Prostate gland (tissue), 2 donors: ENCODE data around the gene BMP6. TPM values are rescaled to one million over a fixed set of nuclear protein-coding genes. Genes with fewer than 3 reads are reported as not detected.

Source experiments
- DNase-seq: peaks from one replicate; pipeline ENCODE4 v3.0.0-alpha.2; 2019; ENCODE audit warnings: low spot score
- H3K27ac ChIP-seq, 2 donors: fragments of 200-600 bp; sonication (generic); 2 replicates each; pipeline ENCODE4 v1.5.1; 2017 to 2019
- H3K27me3 ChIP-seq: fragments of 200-600 bp; sonication (generic); replicated peaks from 2 replicates; pipeline ENCODE4 v1.5.1; 2019; ENCODE audit not compliant: insufficient read depth
- H3K36me3 ChIP-seq, 2 donors: fragments of 200-600 bp; sonication (generic); 1 replicate in 1 of 2; 2 replicates in 1 of 2; pipeline versions ENCODE4 v1.5.1 to v1.8.1; 2017 to 2019
- H3K4me1 ChIP-seq: fragments of 200-600 bp; sonication (generic); replicated peaks from 2 replicates; pipeline ENCODE4 v1.5.1; 2019
- H3K4me3 ChIP-seq, 2 donors: fragments of 200-600 bp; sonication (generic); 2 replicates each; pipeline ENCODE4 v1.5.1; 2017 to 2019
- H3K9me3 ChIP-seq: fragments of 200-600 bp; sonication (generic); 2 replicates; pipeline ENCODE4 v1.5.1; 2017
- POLR2A ChIP-seq: fragments of 450-650 bp; IDR thresholded peaks from one replicate; pipeline ENCODE4 v1.6.1; 2016; ENCODE audit warnings: antibody characterized with exemption, mild to moderate bottlenecking
- POLR2AphosphoS5 ChIP-seq: sonication (generic); formaldehyde crosslinking; IDR thresholded peaks from one replicate; pipeline ENCODE4 v1.6.1; 2017; ENCODE audit warnings: antibody characterized with exemption
- WGBS: methylation state at CpG from one replicate; pipeline ENCODE4 v1.1.5; 2018; 5-methylcytosine and 5-hydroxymethylcytosine counted together
- intact Hi-C: fragments of 100-400 bp; cut with DNase I; formaldehyde crosslinking; loops from one replicate; pipeline ENCODE4 v1.14.2; 2022
- total RNA-seq, 2 donors: library from RNA; depleted of rRNA; stranded (reverse); fragments of >200 nt; gene quantifications; one replicate each; pipeline ENCODE4 v1.1.0, GENCODE V29; 2016
- TF ChIP-seq, protein P1 (sequence below), 4 experiments: fragments of 200-600 bp in 2 of 4; fragments of 450-650 bp in 2 of 4; sonication (generic) in 2 of 4; IDR thresholded peaks; 1 replicate in 3 of 4; 2 replicates in 1 of 4; pipeline ENCODE4 v1.5.1; 2016 to 2019; ENCODE audit warnings: antibody characterized with exemption in 4 of 4, mild to moderate bottlenecking in 2 of 4, moderate library complexity in 2 of 4

The BMP6 gene
- 10 to 100 TPM in 1 of 2 donors, under 1 TPM in 1; 0.36 to 10.2 TPM for total RNA-seq

DNA sequence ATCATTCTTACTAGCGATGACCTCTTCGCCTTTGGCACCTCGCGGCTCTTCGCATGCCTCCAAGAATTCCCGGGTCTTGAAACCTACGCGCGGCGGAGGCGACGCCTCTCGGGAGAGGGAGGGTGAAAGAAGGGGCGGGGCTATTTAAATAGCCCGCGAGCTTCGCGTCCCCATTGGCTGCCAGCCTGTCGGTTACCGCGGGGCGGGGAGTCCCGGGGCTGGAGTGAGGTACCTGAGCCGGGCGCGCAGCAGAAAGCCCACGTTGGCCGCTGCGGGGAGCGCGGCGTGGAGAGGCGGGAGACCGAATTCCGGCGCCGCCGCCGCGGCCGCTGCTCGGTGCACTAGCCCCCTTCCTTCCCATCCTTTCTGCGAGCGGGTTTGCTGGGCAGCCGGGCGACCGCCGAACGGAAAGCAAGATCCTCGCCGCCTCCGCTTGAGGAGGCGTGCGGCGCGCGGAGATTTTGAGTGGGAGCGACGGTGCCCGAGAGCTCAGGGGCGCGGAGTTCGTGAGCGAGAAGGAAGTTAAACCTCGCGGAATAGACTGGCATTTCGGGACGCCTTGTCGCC lies at the start of gene BMP6:
Gene BMP6 (plus strand): TSS at position 251 of the 567 bp plus-strand sequence. CDS start 857 bp downstream, outside the sequence.
- DNase-seq, result peak; percentile 85
- Histone ChIP-seq H3K36me3 (no peaks in the 10 kb centered on the region), H3K27ac (no peak within 1 kb of the TSS), H3K4me1 (peaks cover 4% of the 10 kb centered on the region), H3K4me3 (peak within 1 kb of the TSS; percentile 34 to 35), H3K9me3 (no peaks in the 10 kb centered on the region), H3K27me3 (no peaks in the 10 kb centered on the region)
- WGBS, result under 1% methylated on average over 67 of the region's 69 CpGs
- intact Hi-C loops, result no loop called here
- TF ChIP-seq, protein P1, sequence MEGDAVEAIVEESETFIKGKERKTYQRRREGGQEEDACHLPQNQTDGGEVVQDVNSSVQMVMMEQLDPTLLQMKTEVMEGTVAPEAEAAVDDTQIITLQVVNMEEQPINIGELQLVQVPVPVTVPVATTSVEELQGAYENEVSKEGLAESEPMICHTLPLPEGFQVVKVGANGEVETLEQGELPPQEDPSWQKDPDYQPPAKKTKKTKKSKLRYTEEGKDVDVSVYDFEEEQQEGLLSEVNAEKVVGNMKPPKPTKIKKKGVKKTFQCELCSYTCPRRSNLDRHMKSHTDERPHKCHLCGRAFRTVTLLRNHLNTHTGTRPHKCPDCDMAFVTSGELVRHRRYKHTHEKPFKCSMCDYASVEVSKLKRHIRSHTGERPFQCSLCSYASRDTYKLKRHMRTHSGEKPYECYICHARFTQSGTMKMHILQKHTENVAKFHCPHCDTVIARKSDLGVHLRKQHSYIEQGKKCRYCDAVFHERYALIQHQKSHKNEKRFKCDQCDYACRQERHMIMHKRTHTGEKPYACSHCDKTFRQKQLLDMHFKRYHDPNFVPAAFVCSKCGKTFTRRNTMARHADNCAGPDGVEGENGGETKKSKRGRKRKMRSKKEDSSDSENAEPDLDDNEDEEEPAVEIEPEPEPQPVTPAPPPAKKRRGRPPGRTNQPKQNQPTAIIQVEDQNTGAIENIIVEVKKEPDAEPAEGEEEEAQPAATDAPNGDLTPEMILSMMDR (IDR thresholded peaks at IDR 0.05), result peak in 1 of 4 experiments; percentile 8
- TF ChIP-seq POLR2A, result peak; percentile 57
- TF ChIP-seq POLR2AphosphoS5, result peak; percentile 82

GRCh38 chr6:7677229-7677628 lies 48.7 kb upstream of the BMP6 start:
- TF ChIP-seq, protein P1 (IDR thresholded peaks at IDR 0.05), result no peak
- TF ChIP-seq POLR2AphosphoS5 (no peak), POLR2A (no peak)
- Histone ChIP-seq H3K9me3 (no peaks in the 10 kb centered on the region), H3K4me1 (no peaks in the 10 kb centered on the region), H3K27me3 (no peaks in the 10 kb centered on the region), H3K4me3 (no peak overlapping the region), H3K27ac (no peak overlapping the region), H3K36me3 (no peaks in the 10 kb centered on the region)
- intact Hi-C loops, result no loop called here
- DNase-seq, result no peak
- WGBS, result 93% methylated on average over 5 of the region's 5 CpGs

GRCh38 chr6:7680393-7681075 lies 45.4 kb upstream of the BMP6 start:
- TF ChIP-seq POLR2A, result no peak
- TF ChIP-seq, protein P1 (IDR thresholded peaks at IDR 0.05), result no peak
- TF ChIP-seq POLR2AphosphoS5, result no peak
- no peaks in the 10 kb centered on the region for H3K36me3 ChIP-seq
- no peak overlapping the region for H3K27ac ChIP-seq
- no peaks in the 10 kb centered on the region for H3K9me3 ChIP-seq
- no peaks in the 10 kb centered on the region for H3K4me1 ChIP-seq
- DNase-seq, result no peak
- intact Hi-C loops, result no loop called here
- 83% methylated on average over 12 of the region's 12 CpGs for WGBS
- H3K4me3 ChIP-seq, result no peak overlapping the region
- no peaks in the 10 kb centered on the region for H3K27me3 ChIP-seq

DNA sequence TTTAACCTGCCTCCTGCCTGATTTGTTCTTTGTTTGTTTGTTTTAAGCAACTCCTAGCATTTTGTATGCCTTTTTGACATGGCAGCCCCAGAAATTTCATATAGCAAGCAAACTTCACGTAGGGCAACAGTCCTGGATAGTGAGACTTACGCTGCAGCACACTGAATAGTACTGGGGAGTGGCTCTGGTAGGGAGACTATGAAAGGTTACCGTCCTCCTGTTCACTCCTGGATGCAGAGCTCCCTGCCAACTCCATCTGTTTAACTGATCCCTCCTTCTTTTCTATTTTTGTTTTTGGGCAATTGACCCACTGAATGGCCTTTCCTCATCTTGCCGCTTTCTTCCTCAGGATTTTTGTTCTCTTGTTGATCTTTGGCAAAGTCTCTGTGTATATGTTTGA lies 44.5 kb upstream of the BMP6 start:
- intact Hi-C loops, result no loop called here
- no peaks in the 10 kb centered on the region for H3K36me3 ChIP-seq
- H3K4me1 ChIP-seq, result no peaks in the 10 kb centered on the region
- 52% methylated on average over 4 of the region's 4 CpGs for WGBS
- no peak for DNase-seq
- H3K4me3 ChIP-seq, result no peak overlapping the region
- no peak for TF ChIP-seq POLR2A
- no peaks in the 10 kb centered on the region for H3K9me3 ChIP-seq
- H3K27ac ChIP-seq, result no peak overlapping the region
- H3K27me3 ChIP-seq, result no peaks in the 10 kb centered on the region

DNA sequence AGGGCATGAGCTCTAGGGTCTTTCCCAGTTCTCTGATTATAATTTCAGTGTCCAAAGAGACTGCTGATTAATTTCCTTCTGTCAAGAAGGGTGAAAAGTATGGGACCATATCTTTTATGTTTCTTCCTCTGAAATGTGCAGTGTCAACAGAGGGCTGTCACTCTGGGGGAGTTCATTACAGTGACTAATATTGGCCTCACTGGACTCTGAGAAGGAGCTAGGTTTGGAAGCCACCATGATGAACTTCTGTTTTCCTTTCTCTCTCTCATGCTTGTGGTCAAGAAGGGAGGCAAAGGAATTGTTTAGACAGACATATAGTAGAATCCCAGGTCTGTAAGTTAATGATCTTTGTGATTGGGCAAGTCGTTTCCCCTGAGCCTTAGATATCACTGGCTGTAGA lies 41.8 kb upstream of the BMP6 start:
- TF ChIP-seq POLR2AphosphoS5, result no peak
- TF ChIP-seq, protein P1 (IDR thresholded peaks at IDR 0.05), result no peak
- Histone ChIP-seq H3K9me3 (no peaks in the 10 kb centered on the region), H3K27ac (no peak overlapping the region), H3K36me3 (no peaks in the 10 kb centered on the region), H3K4me1 (no peaks in the 10 kb centered on the region), H3K4me3 (no peak overlapping the region), H3K27me3 (no peaks in the 10 kb centered on the region)
- WGBS, result 53% methylated on average over 1 of the region's 1 CpG
- intact Hi-C loops, result no loop called here
- DNase-seq, result no peak
